Stomach smooth muscle (tissue), 2 donors: ENCODE results near the gene SLC25A33.

ENCODE experiments used
- H3K27ac ChIP-seq: one replicate; pipeline ENCODE4 v1.7.0; 2013; ENCODE audit warnings: mild to moderate bottlenecking, low read length, inconsistent platforms
- H3K27me3 ChIP-seq, 2 donors: one replicate each; pipeline ENCODE4 v1.7.0; 2013; ENCODE audit warnings: low read length in 2 of 2; ENCODE audit not compliant: insufficient read depth in 2 of 2, control insufficient read depth in 1 of 2
- H3K36me3 ChIP-seq, 2 donors: one replicate each; pipeline ENCODE4 v1.7.0; 2013; ENCODE audit warnings: low read length in 2 of 2; ENCODE audit not compliant: control insufficient read depth in 2 of 2, insufficient read depth in 2 of 2
- H3K4me1 ChIP-seq: one replicate; pipeline ENCODE4 v1.7.0; 2013; ENCODE audit warnings: low read length; ENCODE audit not compliant: control insufficient read depth, insufficient read depth
- H3K4me3 ChIP-seq, 2 donors: one replicate each; pipeline ENCODE4 v1.7.0; 2013; ENCODE audit warnings: low read length in 2 of 2
- H3K9ac ChIP-seq, 2 donors: one replicate each; pipeline ENCODE4 v1.7.0; 2013; ENCODE audit warnings: low read length in 2 of 2, mild to moderate bottlenecking in 1 of 2
- H3K9me3 ChIP-seq, 2 donors: one replicate each; pipeline ENCODE4 v1.7.0; 2013; ENCODE audit warnings: low read length in 2 of 2; ENCODE audit not compliant: control insufficient read depth in 2 of 2
- donor health status: healthy.
- donor health status: Pancreatic carcinoma.

The SLC25A33 gene

DNA sequence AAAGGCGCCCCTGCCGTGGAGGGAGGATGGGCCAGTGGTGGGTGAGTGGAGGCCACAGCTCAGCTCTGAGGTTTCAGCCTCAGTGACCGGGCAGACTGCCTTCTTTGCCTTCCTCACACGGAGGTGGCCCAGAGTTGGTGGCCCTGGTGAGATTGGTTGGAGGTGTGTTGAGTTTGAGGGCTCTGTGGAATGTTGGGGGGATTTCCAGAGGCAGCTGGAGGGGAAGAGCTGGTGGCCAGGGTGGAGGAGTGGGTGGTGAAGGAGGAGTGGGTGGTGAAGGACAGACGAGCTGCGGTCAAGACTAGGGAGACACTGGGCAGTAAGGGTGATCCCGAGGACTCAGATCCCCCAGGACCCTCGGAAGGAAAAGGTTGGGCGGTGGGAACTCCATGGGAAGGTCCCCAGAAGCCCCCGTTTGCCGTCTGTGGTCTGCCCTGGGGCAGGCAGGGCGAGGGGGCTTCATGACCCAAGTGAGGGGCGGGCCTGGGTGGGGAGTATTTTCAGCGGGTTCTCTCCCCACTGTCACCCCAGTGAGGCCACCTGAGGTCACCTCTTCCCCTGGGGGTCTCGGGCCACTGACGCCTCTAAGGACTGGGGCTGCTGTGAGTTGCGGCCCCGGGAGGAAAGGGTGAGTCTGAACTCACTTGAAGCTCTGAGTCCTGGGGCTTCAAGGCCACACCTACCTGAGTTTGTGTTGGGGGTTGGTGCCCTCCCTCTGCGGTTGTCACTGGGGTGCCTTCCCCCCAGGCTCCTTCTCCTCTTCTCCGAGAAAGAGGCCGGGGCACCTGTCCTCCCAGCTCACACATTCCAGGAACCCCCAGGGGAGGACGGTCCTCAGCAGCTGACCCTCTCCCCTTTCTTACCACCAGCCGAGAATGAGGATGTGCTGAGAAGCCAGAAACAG lies 89.5 kb downstream of the SLC25A33 start:
- H3K9ac ChIP-seq, result no peak overlapping the region
- peaks cover 4% of the 10 kb centered on the region for H3K4me1 ChIP-seq
- H3K27me3 ChIP-seq, result peaks cover 3 to 8% of the 10 kb centered on the region in 2 donors
- no peaks in the 10 kb centered on the region for H3K9me3 ChIP-seq
- H3K36me3 ChIP-seq, result no peaks in the 10 kb centered on the region
- H3K4me3 ChIP-seq, result no peak overlapping the region
- no peak overlapping the region for H3K27ac ChIP-seq

- H3K36me3 ChIP-seq, result no peaks in the 10 kb centered on the region
- peaks cover 4% of the 10 kb centered on the region for H3K4me1 ChIP-seq
- H3K27me3 ChIP-seq, result peaks cover 3 to 8% of the 10 kb centered on the region in 2 donors
- H3K9me3 ChIP-seq, result no peaks in the 10 kb centered on the region
- H3K9ac ChIP-seq, result no peak overlapping the region
- no peak overlapping the region for H3K4me3 ChIP-seq
- H3K27ac ChIP-seq, result no peak overlapping the region
Observed at GRCh38 chr1:9629445-9630201, 90.4 kb downstream of the SLC25A33 start.

GRCh38 chr1:9630331-9631111 lies 91.3 kb downstream of the SLC25A33 start:
- Histone ChIP-seq H3K36me3 (no peaks in the 10 kb centered on the region), H3K4me3 (no peak overlapping the region), H3K27me3 (peaks cover 3 to 7% of the 10 kb centered on the region in 2 donors), H3K9ac (no peak overlapping the region), H3K27ac (no peak overlapping the region), H3K9me3 (no peaks in the 10 kb centered on the region), H3K4me1 (peaks cover 4% of the 10 kb centered on the region)

DNA sequence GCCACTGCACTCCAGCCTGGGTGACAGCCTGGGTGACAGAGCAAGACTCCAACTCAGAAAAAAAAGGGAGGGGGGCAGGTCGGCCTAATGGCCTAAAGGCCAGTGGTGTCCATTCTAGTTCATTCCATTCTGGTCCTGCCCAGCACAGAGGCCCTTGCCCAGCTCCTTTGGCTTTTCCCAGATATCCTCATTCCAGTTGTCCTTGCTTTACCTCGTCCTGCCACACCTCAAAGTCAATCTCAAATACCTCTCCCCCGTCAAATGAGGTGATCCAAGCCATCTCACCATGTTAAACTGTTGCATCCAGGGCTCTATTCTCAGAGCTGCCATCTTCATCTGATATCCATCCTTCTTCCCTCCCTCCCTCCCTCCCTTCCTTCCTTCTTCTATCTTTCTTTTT lies 92.3 kb downstream of the SLC25A33 start:
- no peaks in the 10 kb centered on the region for H3K27me3 ChIP-seq

GRCh38 chr1:9633493-9633892 lies 94.2 kb downstream of the SLC25A33 start:
- H3K4me1 ChIP-seq, result no peaks in the 10 kb centered on the region

More for the DNA sequence above, 92.3 kb downstream of the SLC25A33 start:
- Histone ChIP-seq H3K27ac (no peak overlapping the region), H3K4me1 (peaks cover 4% of the 10 kb centered on the region), H3K4me3 (no peak overlapping the region), H3K36me3 (no peaks in the 10 kb centered on the region), H3K9me3 (no peaks in the 10 kb centered on the region), H3K9ac (no peak overlapping the region)

DNA sequence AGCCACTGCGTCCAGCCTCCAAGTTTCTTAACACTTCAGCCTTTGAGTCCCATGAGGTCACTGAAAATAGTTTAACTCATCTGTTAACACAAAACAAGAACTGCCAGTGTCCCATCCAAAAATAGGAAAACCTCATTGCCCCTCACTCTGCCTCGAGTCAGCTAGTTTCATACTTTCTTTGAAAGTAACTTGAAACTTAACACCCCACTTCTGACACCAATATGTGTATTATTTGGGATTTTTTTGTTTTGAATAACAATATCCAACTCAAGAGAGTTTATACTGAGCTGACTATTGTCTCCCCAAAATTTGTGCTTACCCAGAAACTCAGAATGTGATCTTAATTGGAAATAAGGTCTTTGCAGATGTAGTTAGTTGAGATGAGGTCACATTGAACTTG lies 95.3 kb downstream of the SLC25A33 start:
- Histone ChIP-seq H3K9ac (no peak overlapping the region), H3K4me3 (no peak overlapping the region), H3K4me1 (no peaks in the 10 kb centered on the region), H3K9me3 (no peaks in the 10 kb centered on the region), H3K27me3 (no peaks in the 10 kb centered on the region), H3K36me3 (no peaks in the 10 kb centered on the region), H3K27ac (no peak overlapping the region)

More at GRCh38 chr1:9633493-9633892, 94.2 kb downstream of the SLC25A33 start:
- Histone ChIP-seq H3K9ac (no peak overlapping the region), H3K4me3 (no peak overlapping the region), H3K36me3 (no peaks in the 10 kb centered on the region), H3K9me3 (no peaks in the 10 kb centered on the region), H3K27me3 (no peaks in the 10 kb centered on the region), H3K27ac (no peak overlapping the region)
